Astrocyte (in vitro differentiated cells and primary cell): Measurements from ENCODE around the gene GABRE. TPM values are rescaled to one million over a fixed set of nuclear protein-coding genes. Genes with fewer than 3 reads are reported as not detected.
A peak's percentile ranks its signal among the peaks of the same experiment; 100 is the strongest.

ENCODE experiments used
- DNase-seq: peaks from one replicate; pipeline ENCODE4 v3.0.0-alpha.2; 2010; ENCODE audit warnings: low read depth
- FAIRE-seq: peaks from 2 replicates; lab custom pipeline; 2011; peaks lifted over from hg19 to GRCh38; lab: Jason Lieb, UNC
- H2AFZ ChIP-seq: 2 replicates; pipeline ENCODE4 v1.6.0; 2012; ENCODE audit warnings: low read depth, low read length, inconsistent platforms
- H3K27ac ChIP-seq: 2 replicates; pipeline ENCODE4 v1.5.1; 2011; ENCODE audit warnings: low read depth, low read length, inconsistent platforms
- H3K27me3 ChIP-seq: 2 replicates; pipeline ENCODE4 v1.6.0; 2011; ENCODE audit warnings: low read length, inconsistent platforms; ENCODE audit not compliant: insufficient read depth
- H3K36me3 ChIP-seq: 2 replicates; pipeline ENCODE4 v1.5.1; 2011; ENCODE audit warnings: low read length, inconsistent platforms; ENCODE audit not compliant: insufficient read depth
- H3K4me1 ChIP-seq: 2 replicates; pipeline ENCODE4 v1.5.1; 2011; ENCODE audit warnings: low read length, inconsistent platforms; ENCODE audit not compliant: insufficient read depth
- H3K4me2 ChIP-seq: 2 replicates; pipeline ENCODE4 v1.6.0; 2012; ENCODE audit warnings: low read length, inconsistent platforms
- H3K4me3 ChIP-seq: 2 replicates; pipeline ENCODE4 v1.5.1; 2011; ENCODE audit warnings: low read depth, mild to moderate bottlenecking, low read length, inconsistent platforms; ENCODE audit not compliant: insufficient read depth
- H3K79me2 ChIP-seq: 2 replicates; pipeline ENCODE4 v1.6.0; 2012; ENCODE audit warnings: mild to moderate bottlenecking, low read length, inconsistent platforms; ENCODE audit not compliant: insufficient read depth
- H3K9ac ChIP-seq: 2 replicates; pipeline ENCODE4 v1.6.0; 2012; ENCODE audit warnings: mild to moderate bottlenecking, low read length, inconsistent platforms
- H3K9me3 ChIP-seq: 2 replicates; pipeline ENCODE4 v1.5.1; 2012; ENCODE audit warnings: low read depth, mild to moderate bottlenecking, low read length, inconsistent platforms; ENCODE audit not compliant: insufficient read depth
- H4K20me1 ChIP-seq: 2 replicates; pipeline ENCODE4 v1.6.0; 2012; ENCODE audit warnings: low read length, inconsistent platforms; ENCODE audit not compliant: insufficient read depth
- H3K27ac Mint-ChIP-seq: one replicate; pipeline ENCODE4 v1.8.0; 2021; ENCODE audit warnings: mild to moderate bottlenecking, mixed read lengths; ENCODE audit not compliant: unreplicated experiment
- H3K27me3 Mint-ChIP-seq: one replicate; pipeline ENCODE4 v1.8.0; 2021; ENCODE audit warnings: low read depth, mixed read lengths; ENCODE audit not compliant: unreplicated experiment
- H3K36me3 Mint-ChIP-seq: one replicate; pipeline ENCODE4 v1.8.0; 2021; ENCODE audit warnings: low read depth, mixed read lengths; ENCODE audit not compliant: unreplicated experiment
- H3K4me1 Mint-ChIP-seq: one replicate; pipeline ENCODE4 v1.8.0; 2021; ENCODE audit warnings: low read depth, mixed read lengths; ENCODE audit not compliant: unreplicated experiment
- H3K4me3 Mint-ChIP-seq: one replicate; pipeline ENCODE4 v1.8.0; 2021; ENCODE audit warnings: mild to moderate bottlenecking, moderate library complexity, mixed read lengths; ENCODE audit not compliant: unreplicated experiment
- H3K9me3 Mint-ChIP-seq: one replicate; pipeline ENCODE4 v1.8.0; 2021; ENCODE audit warnings: mild to moderate bottlenecking, mixed read lengths; ENCODE audit not compliant: unreplicated experiment
- CTCF ChIP-seq: IDR thresholded peaks from 2 replicates; pipeline ENCODE4 v1.5.1; 2011; ENCODE audit warnings: low read depth, mild to moderate bottlenecking, inconsistent platforms, low read length, moderate library complexity; ENCODE audit not compliant: insufficient read depth
- EZH2 ChIP-seq: IDR thresholded peaks from 2 replicates; pipeline ENCODE4 v1.6.1; 2012; ENCODE audit warnings: mild to moderate bottlenecking, low read length, inconsistent platforms; ENCODE audit not compliant: insufficient read depth
- total RNA-seq: library from RNA; stranded (reverse); gene quantifications from 2 replicates; pipeline ENCODE4 v1.2.1, GENCODE V29; 2021

Gene GABRE
- total RNA-seq, 1 donor from 2014 or later, result 1.8 TPM

GRCh38 chrX:151984328-151984727 lies 9.9 kb upstream of the GABRE start:
- no peak overlapping the region for H3K27ac Mint-ChIP-seq
- TF ChIP-seq EZH2, result no peak
- no peak for TF ChIP-seq CTCF
- FAIRE-seq, result peak; percentile 80
- Histone ChIP-seq H2AFZ (no peak overlapping the region), H4K20me1 (no peaks in the 10 kb centered on the region), H3K9me3 (no peaks in the 10 kb centered on the region), H3K4me3 (no peak overlapping the region), H3K79me2 (no peaks in the 10 kb centered on the region), H3K27me3 (no peaks in the 10 kb centered on the region), H3K27ac (peak overlapping the region; percentile 88), H3K4me2 (peak overlapping the region; percentile 80), H3K4me1 (peaks cover 53% of the 10 kb centered on the region), H3K36me3 (no peaks in the 10 kb centered on the region), H3K9ac (peak overlapping the region; percentile 76)
- H3K27me3 Mint-ChIP-seq, result no peaks in the 10 kb centered on the region
- no peaks in the 10 kb centered on the region for H3K36me3 Mint-ChIP-seq
- H3K9me3 Mint-ChIP-seq, result peaks cover 2% of the 10 kb centered on the region
- no peak overlapping the region for H3K4me3 Mint-ChIP-seq
- peak; percentile 92 for DNase-seq
- peaks cover 23% of the 10 kb centered on the region for H3K4me1 Mint-ChIP-seq

GRCh38 chrX:151983186-151983585 lies 8.7 kb upstream of the GABRE start:
- no peak overlapping the region for H3K27ac ChIP-seq
- Mint-ChIP-seq H3K4me1 (peaks cover 23% of the 10 kb centered on the region), H3K36me3 (no peaks in the 10 kb centered on the region), H3K27me3 (no peaks in the 10 kb centered on the region), H3K9me3 (peaks cover 2% of the 10 kb centered on the region), H3K27ac (no peak overlapping the region), H3K4me3 (no peak overlapping the region)
- no peak overlapping the region for H3K9ac ChIP-seq
- no peaks in the 10 kb centered on the region for H4K20me1 ChIP-seq
- peaks cover 53% of the 10 kb centered on the region for H3K4me1 ChIP-seq
- H3K4me2 ChIP-seq, result no peak overlapping the region
- DNase-seq (no peak), FAIRE-seq (no peak)
- no peaks in the 10 kb centered on the region for H3K36me3 ChIP-seq
- no peaks in the 10 kb centered on the region for H3K79me2 ChIP-seq
- H3K27me3 ChIP-seq, result no peaks in the 10 kb centered on the region
- no peak for TF ChIP-seq CTCF
- no peak for TF ChIP-seq EZH2
- no peak overlapping the region for H3K4me3 ChIP-seq
- H3K9me3 ChIP-seq, result no peaks in the 10 kb centered on the region
- no peak overlapping the region for H2AFZ ChIP-seq

GRCh38 chrX:151982222-151982621 lies 7.7 kb upstream of the GABRE start:
- Mint-ChIP-seq H3K27me3 (peaks cover 6% of the 10 kb centered on the region), H3K9me3 (peaks cover 2% of the 10 kb centered on the region), H3K36me3 (no peaks in the 10 kb centered on the region), H3K4me3 (no peak overlapping the region), H3K27ac (no peak overlapping the region), H3K4me1 (peaks cover 22% of the 10 kb centered on the region)
- FAIRE-seq (peak; percentile 94), DNase-seq (peak; percentile 91)
- Histone ChIP-seq H3K9ac (no peak overlapping the region), H3K27me3 (no peaks in the 10 kb centered on the region), H2AFZ (no peak overlapping the region), H3K4me3 (no peak overlapping the region), H4K20me1 (no peaks in the 10 kb centered on the region), H3K27ac (peak overlapping the region; percentile 58), H3K4me1 (peaks cover 53% of the 10 kb centered on the region), H3K9me3 (no peaks in the 10 kb centered on the region), H3K36me3 (no peaks in the 10 kb centered on the region), H3K4me2 (peak overlapping the region; percentile 61), H3K79me2 (no peaks in the 10 kb centered on the region)
- TF ChIP-seq EZH2 (no peak), CTCF (no peak)
